Esophagus squamous epithelium (tissue), 5 donors: ENCODE data around the gene TMEM87B. TPM values are rescaled to one million over a fixed set of nuclear protein-coding genes. Genes with fewer than 3 reads are reported as not detected.

ENCODE experiments used
- DNase-seq: peaks from one replicate; lab custom pipeline; 2025; lab: John Stamatoyannopoulos, UW
- H3K27ac ChIP-seq, 4 donors: fragments of 200-600 bp; sonication (generic); one replicate each; pipeline ENCODE4 v1.5.1; 2016 to 2019; ENCODE audit warnings: mild to moderate bottlenecking in 1 of 4
- H3K27me3 ChIP-seq, 4 donors: fragments of 200-600 bp; sonication (generic); 1 replicate in 3 of 4; 2 replicates in 1 of 4; pipeline versions ENCODE4 v1.5.1 to v1.6.0; 2017 to 2021; ENCODE audit warnings: antibody characterized with exemption in 1 of 4
- H3K36me3 ChIP-seq, 3 donors: fragments of 200-600 bp; sonication (generic); one replicate each; pipeline ENCODE4 v1.5.1; 2016 to 2019
- H3K4me1 ChIP-seq, 3 donors: fragments of 200-600 bp; sonication (generic); one replicate each; pipeline ENCODE4 v1.5.1; 2017 to 2019
- H3K4me3 ChIP-seq, 4 donors: fragments of 200-600 bp; sonication (generic); 1 replicate in 3 of 4; 2 replicates in 1 of 4; pipeline ENCODE4 v1.5.1; 2016 to 2019; ENCODE audit warnings: mild to moderate bottlenecking in 2 of 4, moderate library complexity in 1 of 4
- H3K9me3 ChIP-seq, 3 donors: fragments of 200-600 bp; sonication (generic); one replicate each; pipeline ENCODE4 v1.5.1; 2016 to 2019
- CTCF ChIP-seq, 6 experiments: fragments of 450-650 bp in 4 of 6; fragments of 200-600 bp in 2 of 6; sonication (generic) in 2 of 6; IDR thresholded peaks; one replicate each; pipeline ENCODE4 v1.5.1; 2016 to 2019; ENCODE audit warnings: antibody characterized with exemption in 6 of 6, mild to moderate bottlenecking in 4 of 6, moderate library complexity in 4 of 6
- POLR2A ChIP-seq, 4 donors: fragments of 450-650 bp; IDR thresholded peaks; one replicate each; pipeline ENCODE4 v1.6.1; 2017; ENCODE audit warnings: antibody characterized with exemption in 4 of 4, mild to moderate bottlenecking in 4 of 4, moderate library complexity in 3 of 4
- WGBS, 2 donors: methylation state at CpG; one replicate each; pipeline ENCODE4 v1.1.5; 2018; 5-methylcytosine and 5-hydroxymethylcytosine counted together
- intact Hi-C: fragments of 100-400 bp; cut with DNase I; formaldehyde crosslinking; loops from one replicate; pipeline ENCODE4 v1.15.0; 2022
- total RNA-seq, 4 donors: library from RNA; depleted of rRNA; stranded (reverse); fragments of >200 nt; gene quantifications; one replicate each; pipeline ENCODE4 v1.1.0, GENCODE V29; 2016
- donor health status: DM: yes; HTN: yes; CAD: no.

Gene TMEM87B
- total RNA-seq, 4 donors from 2014 or later, result 17.7 to 30.0 (median 23.6) TPM

GRCh38 chr2:112153179-112153490, 98.1 kb downstream of the TMEM87B start:
- 87 to 95% methylated on average over 11 to 12 of the region's 12 CpGs for WGBS, 2 donors
- Histone ChIP-seq H3K27ac (no peak overlapping the region), H3K27me3 (no peaks in the 10 kb centered on the region), H3K4me3 (no peak overlapping the region), H3K4me1 (peaks cover 0 to 8% (median 0%) of the 10 kb centered on the region in 3 donors), H3K36me3 (no peaks in the 10 kb centered on the region), H3K9me3 (no peaks in the 10 kb centered on the region)
- no peak for TF ChIP-seq CTCF (IDR thresholded peaks at IDR 0.05)
- TF ChIP-seq POLR2A (IDR thresholded peaks at IDR 0.05), result no peak
- no peak for DNase-seq
- intact Hi-C loops, result no loop called here

- H3K4me1 ChIP-seq, result peaks cover 0 to 8% (median 0%) of the 10 kb centered on the region in 3 donors
- no peaks in the 10 kb centered on the region for H3K9me3 ChIP-seq
- H3K4me3 ChIP-seq, result no peak overlapping the region
- WGBS, 2 donors, result 92 to 97% methylated on average over 5 to 6 of the region's 10 CpGs
- no peak overlapping the region for H3K27ac ChIP-seq
- no peaks in the 10 kb centered on the region for H3K27me3 ChIP-seq
- intact Hi-C loops, result no loop called here
- no peaks in the 10 kb centered on the region for H3K36me3 ChIP-seq
- DNase-seq, result no peak
- TF ChIP-seq CTCF (IDR thresholded peaks at IDR 0.05), result no peak
- no peak for TF ChIP-seq POLR2A (IDR thresholded peaks at IDR 0.05)
These were observed 98.4 kb downstream of the TMEM87B start for GRCh38 chr2:112153501-112153900.

- no peak for DNase-seq
- Histone ChIP-seq H3K9me3 (no peaks in the 10 kb centered on the region), H3K27ac (no peak overlapping the region), H3K36me3 (no peaks in the 10 kb centered on the region), H3K4me3 (no peak overlapping the region), H3K4me1 (peaks cover 0 to 8% (median 0%) of the 10 kb centered on the region in 3 donors), H3K27me3 (no peaks in the 10 kb centered on the region)
- intact Hi-C loops, result no loop called here
- 77 to 80% methylated on average over 11 to 12 of the region's 14 CpGs for WGBS, 2 donors
- TF ChIP-seq POLR2A (IDR thresholded peaks at IDR 0.05), result no peak
- no peak for TF ChIP-seq CTCF (IDR thresholded peaks at IDR 0.05)
These were observed 99.4 kb downstream of the TMEM87B start for GRCh38 chr2:112154246-112155117.

GRCh38 chr2:112155331-112156151, 100.5 kb downstream of the TMEM87B start:
- H3K27me3 ChIP-seq, result no peaks in the 10 kb centered on the region
- H3K4me1 ChIP-seq, result peaks cover 0 to 8% (median 0%) of the 10 kb centered on the region in 3 donors
- intact Hi-C loops, result no loop called here
- no peaks in the 10 kb centered on the region for H3K36me3 ChIP-seq
- WGBS, 2 donors, result 71 to 89% methylated on average over 6 to 8 of the region's 27 CpGs
- no peak for DNase-seq
- peak overlapping the region in 1 of 4 donors; percentile 10 for H3K4me3 ChIP-seq
- TF ChIP-seq POLR2A (IDR thresholded peaks at IDR 0.05), result no peak
- TF ChIP-seq CTCF (IDR thresholded peaks at IDR 0.05), result no peak
- H3K9me3 ChIP-seq, result no peaks in the 10 kb centered on the region
- no peak overlapping the region for H3K27ac ChIP-seq
